GM15510 (cell line): Measurements from ENCODE around the gene PLET1.

Experiments used
- POLR2A ChIP-seq: IDR thresholded peaks from 3 replicates; pipeline ENCODE4 v1.6.1; 2011; ENCODE audit warnings: borderline replicate concordance; ENCODE audit not compliant: insufficient read length; ENCODE audit errors: extremely low read depth

Gene PLET1

GRCh38 chr11:112213753-112214152 is 46.9 kb downstream of the PLET1 start:
- no peak for TF ChIP-seq POLR2A

GRCh38 chr11:112212710-112213109 is 48.0 kb downstream of the PLET1 start:
- TF ChIP-seq POLR2A = no peak

DNA sequence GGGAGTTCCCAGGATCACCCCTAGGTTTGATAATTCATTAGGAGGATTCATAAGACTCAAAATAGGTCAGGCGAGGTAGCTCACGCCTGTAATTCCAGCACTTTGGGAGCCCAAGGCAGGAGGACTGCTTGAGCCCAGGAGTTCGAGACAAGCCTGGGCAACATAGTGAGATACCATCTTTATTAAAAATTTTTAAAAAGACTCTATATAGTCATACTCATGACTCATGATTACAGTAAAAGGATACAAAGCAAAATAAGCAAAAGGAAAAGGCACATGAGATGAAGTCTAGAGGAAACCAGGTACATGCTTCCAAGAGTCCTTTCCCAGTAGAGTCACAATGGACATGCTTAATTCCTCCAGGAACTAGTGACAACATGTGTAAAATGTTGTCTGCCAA is 48.4 kb downstream of the PLET1 start:
- TF ChIP-seq POLR2A = no peak

DNA sequence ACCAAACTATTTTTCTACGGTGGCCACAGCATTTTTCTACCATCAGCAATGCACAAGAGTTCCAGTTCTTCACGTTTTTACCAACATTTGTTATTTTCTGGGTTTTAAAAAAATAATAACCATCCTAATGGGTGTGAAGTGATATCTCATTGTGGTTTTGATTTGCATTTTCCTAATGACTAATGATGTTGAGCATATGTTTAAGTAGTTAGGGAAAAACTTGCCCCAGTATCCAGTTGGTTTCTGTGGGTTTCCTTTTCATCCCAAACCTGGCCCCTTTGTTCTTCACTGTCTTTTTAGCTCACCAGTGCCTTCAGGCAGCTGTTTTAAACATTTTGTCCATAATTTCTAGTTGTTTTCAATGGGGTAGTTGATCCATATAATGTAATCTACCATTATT is 49.1 kb downstream of the PLET1 start:
- no peak for TF ChIP-seq POLR2A

- TF ChIP-seq POLR2A = no peak
Measured at GRCh38 chr11:112210890-112211289, 49.8 kb downstream of the PLET1 start.

DNA sequence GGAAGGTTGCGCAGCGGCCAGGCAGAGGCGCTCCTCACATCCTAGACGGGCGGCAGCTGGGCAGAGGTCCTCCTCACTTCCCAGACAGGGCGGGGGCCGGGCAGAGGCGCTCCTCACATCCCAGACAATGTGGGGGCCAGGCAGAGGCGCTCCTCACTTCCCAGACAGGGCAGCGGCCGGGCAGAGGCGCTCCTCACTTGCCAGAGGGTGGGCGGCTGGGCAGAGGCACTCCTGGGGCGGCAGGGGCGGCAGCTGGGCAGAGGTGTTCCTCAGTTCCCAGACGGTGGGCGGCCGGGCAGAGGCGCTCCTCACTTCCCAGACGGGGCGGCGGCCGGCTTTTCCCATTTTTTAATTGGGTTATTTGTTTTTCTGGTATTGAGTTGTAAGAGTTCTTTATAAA is 54.6 kb downstream of the PLET1 start:
- TF ChIP-seq POLR2A = no peak

DNA sequence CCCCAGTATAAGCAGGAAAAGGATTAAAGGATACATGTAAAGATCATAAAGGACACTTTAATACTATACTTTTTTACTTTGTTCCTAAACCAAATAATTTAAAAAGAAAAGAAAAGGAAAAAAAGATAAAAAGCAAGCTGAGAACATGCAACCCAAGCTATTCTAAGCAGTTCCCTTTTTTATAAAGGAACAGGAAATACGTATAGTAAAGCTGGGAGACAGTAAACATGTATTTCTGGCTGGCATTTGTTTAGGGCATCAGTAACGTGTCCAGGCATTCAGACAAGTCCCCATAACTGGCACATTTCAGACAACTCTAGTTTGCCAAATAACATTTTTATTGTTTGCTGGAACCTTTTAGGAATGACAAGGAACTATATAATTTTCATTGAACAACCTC is 60.4 kb downstream of the PLET1 start:
- TF ChIP-seq POLR2A = no peak
